ENCODE measurements around the gene CBFA2T2.
A peak's percentile ranks its signal among the peaks of the same experiment; 100 is the strongest.
"Not testable (repeated sequence)": the region's sequence is repeated elsewhere in the genome, so short reads cannot be mapped to it uniquely, and the experiment has no call there.

CBFA2T2 gene

DNA sequence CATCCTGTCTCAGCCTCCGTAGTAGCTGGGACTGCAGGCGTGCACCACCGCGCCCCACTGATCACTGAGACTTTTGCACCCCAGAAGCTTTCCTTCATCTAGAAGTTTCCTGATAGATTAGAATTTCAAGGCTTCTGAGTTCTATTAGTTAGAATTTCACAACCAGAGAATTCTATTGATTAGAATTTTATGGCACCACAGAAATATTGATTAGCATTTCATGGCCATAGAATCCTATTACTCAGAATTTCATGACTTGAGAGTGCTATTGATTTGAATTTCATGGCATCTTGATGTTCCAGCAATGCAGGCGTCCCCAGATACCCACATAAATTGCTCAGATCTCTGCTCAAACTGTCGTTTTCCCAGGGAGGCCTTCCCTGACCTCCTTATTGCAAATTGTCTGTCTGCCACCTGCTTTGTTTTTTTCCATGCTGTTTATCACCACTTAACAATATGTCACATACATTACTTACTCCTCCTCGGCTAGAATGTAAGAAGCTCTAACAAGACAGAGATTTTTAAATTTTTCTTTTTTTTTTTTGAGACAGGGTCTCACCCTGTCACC is 16.9 kb upstream of the CBFA2T2 start:
- no peak for DNase-seq

DNA sequence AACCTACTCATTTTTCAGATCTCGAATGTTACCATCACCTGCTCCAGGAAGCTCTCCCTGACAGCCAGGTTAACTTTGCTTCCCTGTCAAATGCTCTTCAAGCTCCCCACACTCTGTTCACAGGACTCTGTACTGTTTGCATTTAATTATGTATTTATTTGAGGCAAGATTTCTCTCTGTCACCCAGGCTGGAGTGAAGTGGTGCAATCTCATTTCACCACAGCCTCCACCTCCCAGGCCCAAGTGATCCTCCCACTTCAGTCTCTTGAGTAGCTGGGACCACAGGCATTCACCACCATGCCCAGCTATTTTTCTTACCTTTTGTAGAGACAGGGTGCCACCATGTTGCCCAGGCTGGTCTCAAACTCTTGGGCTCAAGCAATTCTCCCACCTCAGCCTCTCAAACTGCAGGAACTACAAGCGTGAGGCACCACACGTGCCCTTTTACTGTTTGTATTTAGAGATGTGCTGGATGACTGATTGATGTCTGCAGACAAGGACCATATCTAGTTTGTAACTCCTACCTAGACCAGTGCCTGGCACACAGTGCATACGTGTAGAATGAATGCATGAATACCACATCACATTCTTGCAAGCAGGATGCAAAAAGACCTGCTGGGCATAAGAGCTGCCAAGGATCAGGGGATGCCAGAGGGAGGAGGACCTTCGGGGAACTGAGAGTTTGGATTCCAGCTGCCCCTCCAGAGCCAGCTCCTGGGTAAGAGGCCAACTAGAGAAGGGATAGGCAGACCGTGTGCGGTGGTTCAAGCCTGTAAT is 15.6 kb upstream of the CBFA2T2 start:
- no peak for DNase-seq

- no peak for DNase-seq
Observed at GRCh38 chr20:33474963-33475362, 14.9 kb upstream of the CBFA2T2 start.

DNA sequence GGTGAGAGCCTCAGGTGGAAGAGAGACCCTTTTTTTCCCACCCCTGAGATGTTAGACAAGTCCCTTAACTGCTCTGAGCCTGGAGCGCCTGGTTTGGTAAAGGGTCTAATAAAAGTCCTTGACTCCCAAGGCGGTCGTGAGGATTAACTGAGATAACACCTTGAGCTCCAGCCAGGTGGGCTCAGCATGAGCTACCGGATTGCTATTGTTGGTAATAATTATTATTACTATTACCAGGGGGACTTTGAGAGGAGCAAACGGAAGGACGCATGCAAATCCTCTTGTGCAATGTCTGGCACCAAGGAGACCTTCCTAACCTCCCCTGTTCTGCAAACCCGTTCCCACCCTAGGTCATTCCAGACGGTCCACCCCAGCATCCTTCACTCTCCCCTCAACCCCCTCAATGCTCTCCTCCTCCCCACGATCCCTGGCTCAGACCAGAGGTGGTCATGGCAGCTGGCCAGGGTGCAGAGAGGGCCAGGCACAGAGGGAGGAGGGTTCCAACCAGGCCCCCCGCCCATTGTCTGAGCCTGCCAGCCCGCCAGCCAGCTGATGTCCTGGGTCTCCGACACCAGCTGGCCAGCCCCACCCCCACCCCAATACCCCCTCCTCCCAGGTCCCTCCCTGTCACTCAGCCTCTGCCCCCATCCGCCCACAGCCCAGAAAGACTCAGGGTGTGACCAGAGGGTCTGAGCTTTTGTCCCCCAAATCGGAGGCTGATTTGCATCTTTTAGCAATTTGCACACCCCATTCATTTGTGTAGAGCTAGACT is 14.3 kb upstream of the CBFA2T2 start:
- no peak for DNase-seq

GRCh38 chr20:33477386-33478234 is 12.3 kb upstream of the CBFA2T2 start:
- no peak for DNase-seq

- no peak for DNase-seq
Observed at GRCh38 chr20:33480048-33480447, 9.8 kb upstream of the CBFA2T2 start.

GRCh38 chr20:33481431-33481941 is 8.4 kb upstream of the CBFA2T2 start:
- DNase-seq = no peak

DNA sequence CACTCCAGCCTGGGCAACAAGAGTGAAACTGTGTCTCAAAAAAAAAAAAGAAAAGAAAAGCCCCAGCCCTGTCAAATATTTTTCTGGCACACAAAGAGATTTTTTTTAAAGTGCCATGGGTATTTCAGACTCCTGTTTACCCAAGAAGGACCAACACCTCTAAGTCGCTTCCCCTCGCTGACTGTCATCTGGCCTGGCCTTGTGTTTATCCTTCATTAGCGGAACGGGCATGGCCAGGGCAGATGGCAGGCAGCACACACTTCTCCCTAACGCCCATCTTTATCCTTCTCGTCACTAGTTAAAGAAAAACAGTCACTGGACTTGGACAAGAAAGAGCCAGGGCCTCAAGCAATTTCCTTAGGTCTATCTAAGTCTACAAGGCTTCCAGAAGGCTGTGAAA is 7.3 kb upstream of the CBFA2T2 start:
- DNase-seq = no peak

- not testable (repeated sequence) for DNase-seq
Observed at GRCh38 chr20:33483186-33483585, 6.7 kb upstream of the CBFA2T2 start.

GRCh38 chr20:33488201-33488600 is 1.7 kb upstream of the CBFA2T2 start:
- no peak for DNase-seq

DNA sequence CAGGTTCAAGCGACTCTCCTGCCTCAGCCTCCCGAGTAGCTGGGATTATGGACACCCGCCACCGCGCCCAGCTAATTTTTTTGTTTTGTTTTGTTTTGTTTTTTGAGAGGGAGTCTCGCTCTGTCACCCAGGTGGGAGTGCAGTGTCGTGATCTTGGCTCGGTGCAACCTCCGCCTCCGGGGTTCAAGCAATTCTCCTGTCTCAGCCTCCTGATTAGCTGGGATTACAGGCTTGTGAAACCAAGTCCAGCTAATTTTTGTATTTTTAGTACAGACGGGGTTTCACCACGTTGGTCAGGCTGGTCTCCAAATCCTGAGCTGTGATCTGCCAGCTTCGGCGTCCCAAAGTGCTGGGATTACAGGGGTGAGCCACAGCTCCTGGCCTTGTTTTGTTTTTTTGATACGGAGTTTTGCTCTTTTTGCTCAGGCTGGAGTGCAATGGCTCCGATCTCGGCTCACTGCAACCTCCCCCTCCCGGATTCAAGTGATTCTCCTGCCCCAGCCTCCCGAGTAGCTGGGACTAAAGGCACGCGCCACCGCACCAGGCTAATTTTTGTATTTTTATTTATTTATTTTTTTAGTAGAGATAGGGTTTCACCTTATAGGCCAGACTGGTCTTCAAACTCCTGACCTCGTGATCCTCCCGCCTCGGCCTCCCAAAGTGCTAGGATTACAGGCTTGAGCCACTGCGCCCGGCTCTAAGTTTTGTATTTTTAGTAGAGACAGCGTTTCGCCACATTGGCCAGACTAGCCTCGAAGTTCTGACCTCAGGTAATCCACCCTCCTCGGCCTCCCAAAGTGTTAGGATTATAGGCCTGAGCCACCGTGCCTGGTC is 1.0 kb upstream of the CBFA2T2 start:
- not testable (repeated sequence) for DNase-seq

- peak; percentile 98 for DNase-seq
Observed at GRCh38 chr20:33489495-33490022, 337 bp upstream of the CBFA2T2 start.

GRCh38 chr20:33490934-33491656 is 1.2 kb downstream of the CBFA2T2 start:
- no peak for DNase-seq

DNA sequence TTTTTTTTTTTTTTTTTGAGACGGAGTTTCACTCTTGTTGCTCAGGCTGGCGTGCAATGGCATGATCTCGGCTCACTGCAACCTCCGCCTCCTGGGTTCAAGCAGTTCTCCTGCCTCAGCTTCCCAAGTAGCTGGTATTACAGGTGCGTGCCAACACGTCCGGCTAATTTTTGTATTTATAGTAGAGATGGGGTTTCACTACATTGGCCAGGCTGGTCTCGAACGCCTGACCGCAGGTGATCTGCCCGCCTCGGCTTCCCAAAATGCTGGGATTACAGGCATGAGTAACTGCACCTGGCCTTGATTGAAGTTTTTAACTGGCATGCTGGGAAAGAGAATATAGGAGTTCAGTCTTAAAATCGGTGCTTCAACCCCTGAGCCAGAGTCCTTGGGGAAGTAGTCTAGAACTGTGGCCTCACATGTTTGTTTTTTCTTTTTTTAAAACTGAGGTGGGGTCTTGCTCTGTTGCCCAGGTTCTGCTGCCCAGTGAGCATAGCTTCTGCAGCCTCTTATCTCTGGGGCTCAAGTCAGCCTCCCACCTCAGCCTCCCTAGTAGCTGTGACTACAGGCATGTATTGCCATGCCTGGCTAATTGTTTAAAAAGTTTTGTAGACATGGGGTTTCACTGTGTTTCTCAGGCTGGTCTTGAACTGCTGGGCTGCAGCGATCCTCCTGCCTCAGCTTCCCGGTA is 3.3 kb downstream of the CBFA2T2 start:
- no peak for DNase-seq

DNA sequence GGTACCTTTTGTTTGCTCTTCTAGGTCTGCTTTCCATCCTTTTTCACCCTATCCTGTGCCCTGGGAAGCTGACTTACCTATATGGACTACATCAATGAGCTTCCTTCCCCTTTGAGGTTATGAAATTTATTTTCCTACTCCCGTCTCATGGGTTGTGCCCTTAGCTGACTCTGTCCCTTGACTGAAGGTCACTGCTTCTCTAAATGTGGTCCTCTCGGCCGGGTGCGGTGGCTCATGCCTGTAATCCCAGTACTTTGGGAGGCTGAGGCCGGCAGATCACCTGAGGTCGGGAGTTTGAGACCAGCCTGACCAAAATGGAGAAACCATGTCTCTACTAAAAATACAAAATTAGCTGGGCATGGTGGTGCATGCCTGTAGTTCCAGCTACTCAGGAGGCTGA is 6.9 kb downstream of the CBFA2T2 start:
- not testable (repeated sequence) for DNase-seq

DNA sequence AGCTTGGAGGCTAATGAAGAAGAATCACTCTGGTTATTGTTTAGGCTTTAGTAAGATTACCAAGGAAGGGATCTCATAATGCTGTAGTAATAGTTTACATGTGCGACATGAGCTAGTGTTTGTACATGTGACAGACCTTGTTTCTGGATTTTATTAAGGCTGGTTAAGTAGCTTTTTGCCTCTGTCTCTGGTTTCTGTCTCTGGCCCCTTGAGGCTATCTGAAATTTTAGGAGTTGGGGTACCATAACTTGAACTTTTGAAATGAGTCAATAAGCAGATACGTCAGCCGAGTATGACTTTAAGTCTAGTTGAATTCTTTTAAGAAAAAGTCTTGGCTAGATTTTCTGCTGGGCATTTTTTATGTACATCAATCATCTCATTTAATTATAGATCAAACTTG is 9.5 kb downstream of the CBFA2T2 start:
- no peak for DNase-seq

- no peak for DNase-seq
Observed at GRCh38 chr20:33501000-33501399, 11.1 kb downstream of the CBFA2T2 start.

DNA sequence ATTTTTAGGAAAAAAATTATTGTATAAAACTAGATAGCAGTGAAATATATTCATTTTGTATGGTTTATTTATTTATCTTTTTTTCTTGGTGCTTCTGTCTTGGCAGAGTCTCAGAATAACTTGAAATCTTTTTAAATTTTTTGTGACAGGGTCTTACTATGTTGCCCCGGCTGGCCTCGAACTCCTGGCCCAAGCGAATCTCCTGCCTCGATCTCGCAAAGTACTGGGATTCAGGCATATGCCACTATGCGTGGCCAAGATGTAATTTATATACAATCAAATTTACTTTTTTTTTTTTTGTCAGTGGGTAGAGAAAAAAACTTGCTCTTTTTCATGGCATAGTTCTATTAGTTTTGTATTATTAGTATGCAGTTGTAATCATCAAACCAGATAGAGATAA is 13.7 kb downstream of the CBFA2T2 start:
- no peak for DNase-seq

- no peak for DNase-seq
Observed at GRCh38 chr20:33506576-33506975, 16.7 kb downstream of the CBFA2T2 start.

- no peak for DNase-seq
Observed at GRCh38 chr20:33507461-33507860, 17.6 kb downstream of the CBFA2T2 start.
